GM21381 (cell line): ENCODE data around the gene TTC4.
A peak's percentile ranks its signal among the peaks of the same experiment; 100 is the strongest.

Experiments used
- ATAC-seq: cut with Tn5 transposase; IDR thresholded peaks from one replicate; pipeline ENCODE4 v1.9.1; 2021; ENCODE audit warnings: mild to moderate bottlenecking, moderate library complexity; ENCODE audit not compliant: unreplicated experiment

The TTC4 gene

DNA sequence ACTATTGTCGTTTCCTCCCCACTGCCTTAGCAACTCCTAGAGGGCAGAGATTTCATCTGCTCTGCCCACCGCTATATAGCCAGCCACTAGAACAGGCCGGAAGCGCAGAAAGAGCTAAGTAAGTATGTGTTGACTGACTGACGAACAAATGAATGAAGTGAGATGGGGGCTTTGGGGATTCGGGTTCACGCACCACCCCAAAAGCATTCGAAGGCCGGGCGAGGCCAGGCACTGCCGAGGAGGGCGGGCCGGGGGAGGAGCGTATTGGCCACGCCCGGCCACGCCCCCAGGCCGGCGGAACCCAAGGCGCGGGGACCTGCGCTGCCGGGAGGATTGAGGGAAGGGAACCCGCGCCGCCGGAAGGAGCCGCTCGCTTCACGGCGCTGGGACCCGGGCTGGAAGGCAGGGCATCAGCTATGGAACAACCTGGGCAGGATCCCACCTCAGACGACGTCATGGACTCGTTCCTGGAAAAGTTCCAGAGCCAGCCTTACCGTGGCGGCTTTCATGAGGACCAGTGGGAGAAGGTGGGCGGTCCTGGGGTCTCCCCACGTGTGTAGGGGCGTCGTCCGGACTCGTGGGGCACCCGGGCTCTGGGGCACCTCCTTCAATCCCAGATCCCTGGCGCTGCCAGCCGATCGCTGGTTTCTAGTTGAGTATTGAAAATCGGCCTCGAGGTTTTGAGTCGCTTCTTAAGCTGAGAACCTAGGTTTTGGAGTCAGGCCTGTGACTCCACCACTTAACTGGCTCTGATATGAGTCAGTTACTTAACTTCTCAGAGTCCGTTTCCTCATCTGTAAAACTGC lies at the start of gene TTC4:
Gene TTC4 (plus strand): TSS at position 369 of the 806 bp plus-strand sequence. CDS start 48 bp downstream, at position 417.
- ATAC-seq: peak; percentile 98

DNA sequence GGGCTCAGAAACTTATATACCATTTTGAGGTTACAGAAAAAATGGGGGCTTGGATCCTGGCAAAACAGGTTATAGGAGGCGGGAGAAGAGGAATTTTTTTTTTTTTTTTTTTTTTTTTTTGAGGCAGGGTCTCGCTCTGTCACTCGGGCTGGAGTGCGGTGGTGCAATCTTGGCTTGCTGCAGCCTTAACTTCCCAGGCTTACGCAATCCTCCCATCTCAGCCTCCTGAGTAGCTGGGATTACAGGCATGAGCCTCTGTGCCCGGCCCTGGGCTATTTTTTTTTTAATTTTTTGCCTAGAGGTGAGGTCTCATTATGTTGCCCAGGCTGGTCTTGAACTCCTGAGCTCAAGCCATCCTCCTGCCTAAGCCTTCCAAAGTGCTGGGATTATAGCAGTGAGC lies 49.3 kb upstream of the TTC4 start:
- ATAC-seq: no peak

GRCh38 chr1:54667797-54668196 lies 47.9 kb upstream of the TTC4 start:
- ATAC-seq: no peak

- no peak for ATAC-seq
Measured at GRCh38 chr1:54668567-54668966, 47.1 kb upstream of the TTC4 start.

GRCh38 chr1:54671985-54672608 lies 43.6 kb upstream of the TTC4 start:
- ATAC-seq: peak; percentile 64

DNA sequence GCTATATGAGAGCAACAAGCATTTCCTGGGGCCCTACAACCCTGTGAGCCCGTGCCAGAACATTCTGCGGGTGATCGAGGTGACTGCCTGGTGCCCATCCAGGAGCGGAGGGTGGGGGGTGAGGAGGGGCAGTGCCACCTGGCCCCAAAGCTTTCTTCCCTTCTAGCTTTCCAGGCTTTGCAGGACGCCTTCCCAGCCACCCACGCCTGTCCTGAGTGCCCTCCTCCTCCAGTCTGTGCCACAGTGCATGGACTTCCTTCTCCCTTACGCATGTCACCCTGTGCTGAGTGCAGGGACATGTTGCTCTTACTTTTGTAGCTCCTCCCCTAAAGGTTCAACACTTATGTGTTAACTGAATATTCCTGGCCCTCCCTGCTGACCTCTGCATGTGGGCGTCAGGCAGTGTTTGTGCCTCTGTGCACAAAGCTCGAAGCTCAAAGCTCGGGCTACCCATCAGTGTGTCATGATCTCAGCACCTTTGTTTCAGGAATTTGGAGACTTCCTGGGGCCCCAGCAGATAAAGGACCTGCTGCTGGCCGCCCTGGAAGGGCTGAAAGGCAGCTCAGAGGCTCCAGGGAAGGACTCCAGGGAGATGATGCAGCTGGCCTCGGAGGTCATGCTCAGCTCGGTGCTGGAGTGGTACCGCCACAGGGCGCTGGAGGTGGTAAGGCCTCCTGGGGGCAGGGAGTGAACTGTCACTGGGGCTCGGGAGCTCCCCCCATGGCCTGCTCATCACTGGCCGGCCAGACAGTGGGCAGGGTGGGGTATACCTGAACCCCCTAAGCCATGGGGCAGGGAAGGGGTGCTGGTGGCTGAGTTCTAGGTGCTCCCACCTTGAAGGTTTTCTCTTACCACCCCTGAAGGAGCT lies 36.7 kb upstream of the TTC4 start:
- no peak for ATAC-seq

DNA sequence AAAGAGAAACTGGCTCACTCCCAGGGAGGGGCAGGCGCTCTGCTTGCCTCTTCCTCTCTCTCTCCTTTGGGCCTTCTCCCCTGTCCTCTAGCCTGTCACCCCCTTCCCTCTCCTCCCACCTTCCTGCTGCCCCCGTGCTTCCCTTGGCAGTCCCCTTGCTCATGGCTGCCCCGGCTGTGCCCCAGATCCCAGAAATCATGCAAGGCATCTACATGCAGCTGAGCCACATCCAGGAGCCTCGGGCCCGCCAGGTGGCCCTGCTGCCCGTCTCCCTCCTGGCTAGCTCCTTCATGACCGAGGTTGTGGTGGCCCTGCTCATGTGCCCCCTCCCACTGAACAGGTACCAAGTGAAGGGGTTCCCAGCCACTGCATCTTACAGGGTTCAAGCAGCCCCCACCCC lies 36.0 kb upstream of the TTC4 start:
- ATAC-seq: no peak

DNA sequence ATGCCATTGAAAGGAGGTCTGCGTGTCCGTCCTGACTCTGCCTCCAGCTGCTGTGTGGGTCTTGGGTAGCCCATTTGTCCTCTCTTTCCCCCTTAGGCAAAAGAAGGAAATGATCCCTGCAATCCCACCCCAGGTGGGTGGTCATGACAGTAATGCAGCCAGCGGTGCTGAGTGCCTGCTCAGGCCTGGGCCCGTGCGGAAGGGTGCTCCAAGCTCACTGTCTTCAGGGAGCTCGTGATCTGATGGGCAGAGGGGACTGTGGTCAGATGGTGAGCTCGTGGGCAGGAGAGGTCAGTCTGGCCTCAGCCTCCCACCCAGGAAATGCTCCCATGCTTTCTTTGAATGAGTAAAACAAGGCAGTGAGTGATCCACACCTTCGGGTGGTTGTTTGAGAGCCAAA lies 35.3 kb upstream of the TTC4 start:
- no peak for ATAC-seq

GRCh38 chr1:54681358-54681757 lies 34.3 kb upstream of the TTC4 start:
- ATAC-seq: no peak

GRCh38 chr1:54683453-54683852 lies 32.2 kb upstream of the TTC4 start:
- ATAC-seq: no peak

GRCh38 chr1:54685335-54685905 lies 30.2 kb upstream of the TTC4 start:
- no peak for ATAC-seq

DNA sequence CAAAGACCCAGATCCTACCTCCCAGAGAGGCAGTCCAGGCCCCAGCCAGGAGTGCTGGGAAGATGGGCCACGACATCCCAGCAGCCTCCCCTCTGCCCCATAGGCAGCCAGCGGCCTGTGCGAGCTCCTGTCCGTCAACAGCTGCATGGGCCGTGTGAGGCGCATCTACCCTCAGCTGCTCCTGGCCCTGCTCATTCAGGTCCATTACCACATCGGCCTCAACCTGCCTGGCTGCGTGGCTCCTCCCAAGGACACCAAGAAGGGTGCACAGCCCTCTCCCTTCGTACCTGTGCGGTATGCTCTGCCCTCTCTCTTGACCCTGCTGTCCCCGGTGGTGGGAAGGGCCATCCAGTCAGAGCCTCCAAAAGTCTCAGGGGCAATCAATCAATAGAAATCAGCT lies 29.5 kb upstream of the TTC4 start:
- ATAC-seq: no peak

- no peak for ATAC-seq
Measured at GRCh38 chr1:54694771-54695170, 20.9 kb upstream of the TTC4 start.

DNA sequence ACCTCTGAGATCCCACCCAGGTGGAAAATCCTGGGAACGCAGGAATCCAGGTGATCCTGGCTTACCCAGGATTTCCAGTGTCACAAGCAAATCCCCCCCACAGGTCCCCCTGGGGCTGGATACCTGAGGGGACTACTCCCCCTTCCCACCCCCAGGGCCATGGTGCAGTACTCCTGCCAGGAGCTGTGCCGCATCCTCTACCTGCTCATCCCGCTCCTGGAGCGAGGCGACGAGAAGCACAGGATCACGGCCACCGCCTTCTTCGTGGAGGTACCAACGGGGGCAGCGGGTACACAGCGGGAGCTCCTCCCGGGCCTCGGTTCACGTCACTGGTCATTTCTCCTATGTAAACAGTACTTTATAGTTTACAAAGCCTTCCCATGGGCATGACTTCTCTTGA lies 20.4 kb upstream of the TTC4 start:
- ATAC-seq: no peak

DNA sequence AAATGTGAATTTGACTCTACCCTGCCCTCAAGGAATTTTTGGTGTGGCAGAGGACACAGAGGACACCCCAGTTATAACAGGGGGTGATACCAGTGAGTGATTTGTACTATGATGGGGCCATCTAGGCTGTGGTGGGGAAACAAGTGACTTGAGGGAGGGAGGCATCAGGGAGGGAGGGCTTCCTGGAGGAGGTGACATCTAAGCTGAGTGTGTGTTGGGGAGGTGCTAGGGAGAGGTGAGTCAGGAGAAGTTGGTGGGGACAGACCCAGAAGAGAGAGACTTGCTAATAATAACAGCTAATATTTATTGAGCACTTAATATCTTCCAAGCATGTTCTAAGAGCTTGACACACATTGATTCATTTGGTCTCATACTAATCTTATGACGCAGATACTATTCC lies 19.9 kb upstream of the TTC4 start:
- no peak for ATAC-seq

- ATAC-seq: no peak
Measured at GRCh38 chr1:54696262-54696661, 19.4 kb upstream of the TTC4 start.

DNA sequence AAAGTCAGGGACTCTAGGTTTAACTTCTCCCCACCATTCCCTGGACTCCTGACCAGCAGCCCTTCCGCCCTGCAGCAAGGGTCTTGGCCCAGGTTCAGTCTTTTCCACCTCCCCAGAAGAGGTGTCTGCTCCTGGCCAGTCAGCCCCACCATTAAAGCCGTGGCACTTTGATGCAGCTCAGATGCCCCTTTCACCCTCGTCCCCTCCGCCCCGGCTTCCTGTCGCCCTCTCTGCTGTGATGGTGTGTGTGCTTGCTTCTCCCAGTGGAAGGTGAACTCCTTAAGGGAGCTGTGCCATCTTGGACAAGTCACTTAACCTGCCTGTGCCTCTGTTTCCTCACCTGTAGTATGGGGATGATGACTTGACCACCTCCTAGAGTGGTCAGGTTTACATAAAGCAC lies 17.8 kb upstream of the TTC4 start:
- ATAC-seq: no peak

GRCh38 chr1:54698346-54698745 lies 17.3 kb upstream of the TTC4 start:
- ATAC-seq: no peak

GRCh38 chr1:54699936-54700525 lies 15.6 kb upstream of the TTC4 start:
- no peak for ATAC-seq

- ATAC-seq: no peak
Measured at GRCh38 chr1:54701066-54701465, 14.6 kb upstream of the TTC4 start.

DNA sequence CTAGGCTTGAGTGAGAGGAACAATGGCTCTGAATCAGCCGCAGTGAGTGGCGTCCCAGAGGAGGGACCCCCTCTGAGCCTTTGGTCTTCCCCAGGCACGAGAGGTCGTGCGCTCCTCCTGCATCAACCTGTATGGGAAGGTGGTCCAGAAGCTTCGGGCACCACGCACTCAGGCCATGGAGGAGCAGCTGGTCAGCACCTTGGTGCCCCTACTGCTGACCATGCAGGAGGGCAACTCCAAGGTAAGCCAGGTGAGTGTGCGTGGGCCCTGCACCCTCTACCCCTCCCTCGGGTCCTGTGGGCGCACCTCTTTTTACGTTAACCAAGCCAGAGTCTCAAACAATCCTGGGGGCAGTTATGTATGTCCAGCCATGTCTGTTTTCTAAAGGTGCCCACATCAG lies 13.7 kb upstream of the TTC4 start:
- ATAC-seq: no peak
